DND-41 (cell line): ENCODE results near the gene BMP3.

Source experiments
- ATAC-seq: fragments of 200-7000 bp; cut with Tn5 transposase; 3 replicates; pipeline ENCODE4 v1.9.1; 2021; ENCODE audit warnings: low read depth; ENCODE audit not compliant: insufficient read depth
- DNase-seq: peaks from one replicate; pipeline ENCODE4 v3.0.0-alpha.2; 2020
- H2AFZ ChIP-seq: 2 replicates; pipeline ENCODE4 v1.6.0; 2012; ENCODE audit warnings: low read depth, low read length
- H3K27ac ChIP-seq: 2 replicates; pipeline ENCODE4 v1.5.1; 2012; ENCODE audit warnings: low read length, inconsistent platforms
- H3K27me3 ChIP-seq: fragments of 200-600 bp; sonication (generic); 2 replicates; pipeline ENCODE4 v1.6.0; 2012; ENCODE audit warnings: low read length, mild to moderate bottlenecking, inconsistent platforms; ENCODE audit not compliant: insufficient read depth, poor library complexity
- H3K36me3 ChIP-seq: 2 replicates; pipeline ENCODE4 v1.5.1; 2012; ENCODE audit warnings: low read length, inconsistent platforms; ENCODE audit not compliant: insufficient read depth
- H3K4me1 ChIP-seq: 2 replicates; pipeline ENCODE4 v1.5.1; 2012; ENCODE audit warnings: mild to moderate bottlenecking, low read length; ENCODE audit not compliant: insufficient read depth
- H3K4me2 ChIP-seq: 2 replicates; pipeline ENCODE4 v1.6.0; 2012; ENCODE audit warnings: mild to moderate bottlenecking, moderate library complexity, low read length, inconsistent platforms; ENCODE audit not compliant: insufficient read depth
- H3K4me3 ChIP-seq, 2 experiments: fragments of 200-600 bp in 1 of 2; shearing (Covaris generic) in 1 of 2; 2 replicates each; pipeline ENCODE4 v1.5.1; 2012 to 2016; ENCODE audit warnings: inconsistent platforms in 2 of 2, low read length in 2 of 2, mild to moderate bottlenecking in 2 of 2, low read depth in 1 of 2, moderate library complexity in 1 of 2
- H3K79me2 ChIP-seq: 2 replicates; pipeline ENCODE4 v1.6.0; 2012; ENCODE audit warnings: low read length, inconsistent platforms; ENCODE audit not compliant: insufficient read depth
- H3K9ac ChIP-seq: 2 replicates; pipeline ENCODE4 v1.6.0; 2012; ENCODE audit warnings: low read depth, mild to moderate bottlenecking, inconsistent platforms, low read length, moderate library complexity
- H3K9me3 ChIP-seq: 2 replicates; pipeline ENCODE4 v1.5.1; 2012; ENCODE audit warnings: low read length, moderate library complexity, mild to moderate bottlenecking, inconsistent platforms; ENCODE audit not compliant: insufficient read depth, severe bottlenecking
- H4K20me1 ChIP-seq: 2 replicates; pipeline ENCODE4 v1.6.0; 2012; ENCODE audit warnings: low read length; ENCODE audit not compliant: insufficient read depth
- EZH2 ChIP-seq: IDR thresholded peaks from 3 replicates; pipeline ENCODE4 v1.6.1; 2012; ENCODE audit warnings: borderline replicate concordance, low read depth, mild to moderate bottlenecking, moderate library complexity, low read length, inconsistent platforms; ENCODE audit not compliant: severe bottlenecking
- TF ChIP-seq, protein P1 (sequence below): IDR thresholded peaks from 2 replicates; pipeline ENCODE4 v1.5.1; 2012; ENCODE audit warnings: borderline replicate concordance, low read length, moderate library complexity, mild to moderate bottlenecking; ENCODE audit not compliant: poor library complexity, severe bottlenecking; ENCODE audit errors: extremely low read depth

BMP3 gene

DNA sequence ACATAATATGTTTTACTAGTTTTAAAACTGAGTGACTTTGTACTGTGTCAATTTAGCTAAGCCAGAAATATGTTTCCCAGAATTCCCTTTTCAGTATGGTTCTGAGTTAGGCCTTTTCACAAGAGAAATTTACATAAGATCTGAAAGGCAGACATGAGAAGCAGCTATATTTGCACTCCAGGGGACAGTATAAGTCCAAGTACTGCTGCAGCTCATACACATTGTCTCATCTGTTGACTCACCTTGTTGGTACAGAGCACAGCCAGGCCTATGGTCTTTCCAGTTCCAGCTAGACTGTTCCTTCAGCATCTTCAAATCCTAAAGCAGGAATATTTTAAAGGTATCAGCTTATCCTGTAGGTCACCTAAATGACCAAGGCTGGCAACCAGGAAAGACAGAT lies 53.5 kb downstream of the BMP3 start:
- no peak overlapping the region for H3K9ac ChIP-seq

DNA sequence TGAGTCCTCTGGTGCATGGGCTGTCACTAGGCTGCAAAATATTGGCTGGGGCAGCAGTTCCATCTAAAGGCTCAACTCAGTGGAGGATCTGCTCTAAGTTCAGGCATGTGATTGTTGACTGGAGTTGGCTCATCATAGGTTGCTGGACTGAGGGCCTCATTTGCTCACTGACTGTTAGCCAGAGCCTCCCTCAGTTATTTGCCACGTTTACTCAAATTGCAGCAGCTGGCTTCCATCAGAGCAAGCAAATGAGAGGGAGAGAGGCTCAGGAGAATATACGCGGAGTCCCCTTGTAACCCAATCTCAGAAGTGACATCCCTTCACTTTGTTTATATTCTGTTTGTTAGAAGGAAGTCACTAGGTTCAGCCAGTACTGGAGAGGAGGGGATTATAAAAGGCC lies 54.1 kb downstream of the BMP3 start:
- DNase-seq: no peak
- H3K4me3 ChIP-seq: no peak overlapping the region
- no peak overlapping the region for H3K4me2 ChIP-seq
- no peak for TF ChIP-seq EZH2
- TF ChIP-seq, protein P1, sequence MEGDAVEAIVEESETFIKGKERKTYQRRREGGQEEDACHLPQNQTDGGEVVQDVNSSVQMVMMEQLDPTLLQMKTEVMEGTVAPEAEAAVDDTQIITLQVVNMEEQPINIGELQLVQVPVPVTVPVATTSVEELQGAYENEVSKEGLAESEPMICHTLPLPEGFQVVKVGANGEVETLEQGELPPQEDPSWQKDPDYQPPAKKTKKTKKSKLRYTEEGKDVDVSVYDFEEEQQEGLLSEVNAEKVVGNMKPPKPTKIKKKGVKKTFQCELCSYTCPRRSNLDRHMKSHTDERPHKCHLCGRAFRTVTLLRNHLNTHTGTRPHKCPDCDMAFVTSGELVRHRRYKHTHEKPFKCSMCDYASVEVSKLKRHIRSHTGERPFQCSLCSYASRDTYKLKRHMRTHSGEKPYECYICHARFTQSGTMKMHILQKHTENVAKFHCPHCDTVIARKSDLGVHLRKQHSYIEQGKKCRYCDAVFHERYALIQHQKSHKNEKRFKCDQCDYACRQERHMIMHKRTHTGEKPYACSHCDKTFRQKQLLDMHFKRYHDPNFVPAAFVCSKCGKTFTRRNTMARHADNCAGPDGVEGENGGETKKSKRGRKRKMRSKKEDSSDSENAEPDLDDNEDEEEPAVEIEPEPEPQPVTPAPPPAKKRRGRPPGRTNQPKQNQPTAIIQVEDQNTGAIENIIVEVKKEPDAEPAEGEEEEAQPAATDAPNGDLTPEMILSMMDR: no peak
- no peak for ATAC-seq
- no peaks in the 10 kb centered on the region for H4K20me1 ChIP-seq
- no peaks in the 10 kb centered on the region for H3K9me3 ChIP-seq
- H3K27ac ChIP-seq: no peak overlapping the region
- no peak overlapping the region for H3K9ac ChIP-seq
- no peaks in the 10 kb centered on the region for H3K79me2 ChIP-seq
- no peak overlapping the region for H2AFZ ChIP-seq
- H3K4me1 ChIP-seq: no peaks in the 10 kb centered on the region
- H3K27me3 ChIP-seq: no peaks in the 10 kb centered on the region
- H3K36me3 ChIP-seq: no peaks in the 10 kb centered on the region

More for the DNA sequence above, 53.5 kb downstream of the BMP3 start:
- Histone ChIP-seq H3K36me3 (no peaks in the 10 kb centered on the region), H3K27ac (no peak overlapping the region), H4K20me1 (no peaks in the 10 kb centered on the region), H3K4me3 (no peak overlapping the region), H3K4me1 (no peaks in the 10 kb centered on the region), H3K79me2 (no peaks in the 10 kb centered on the region), H3K4me2 (no peak overlapping the region), H3K9me3 (no peaks in the 10 kb centered on the region), H2AFZ (no peak overlapping the region), H3K27me3 (no peaks in the 10 kb centered on the region)
- no peak for TF ChIP-seq EZH2
- TF ChIP-seq, protein P1: no peak
- ATAC-seq: no peak
- DNase-seq: no peak

DNA sequence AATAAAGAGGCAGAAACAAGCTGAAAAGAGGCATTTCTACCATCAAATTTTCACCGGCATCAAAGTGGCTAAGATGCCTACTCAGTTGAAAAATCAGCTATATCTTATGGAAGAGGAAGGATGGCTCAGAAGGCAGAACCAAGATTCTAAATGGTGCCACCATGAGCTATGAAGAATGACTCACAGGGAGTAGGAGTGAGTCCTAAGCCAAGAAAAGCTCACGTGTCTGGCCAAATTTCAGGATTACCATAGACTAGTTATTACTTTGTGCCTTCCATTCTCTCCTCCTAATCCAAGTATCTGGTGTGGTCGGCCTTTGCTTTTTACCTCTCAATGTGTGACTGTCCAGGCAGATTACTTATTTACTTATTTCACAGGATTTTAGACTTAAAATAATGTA lies 54.8 kb downstream of the BMP3 start:
- no peak for ATAC-seq
- Histone ChIP-seq H3K9me3 (no peaks in the 10 kb centered on the region), H3K79me2 (no peaks in the 10 kb centered on the region), H3K4me1 (no peaks in the 10 kb centered on the region), H3K27ac (no peak overlapping the region), H3K4me3 (no peak overlapping the region), H3K4me2 (no peak overlapping the region), H3K9ac (no peak overlapping the region), H3K27me3 (no peaks in the 10 kb centered on the region), H2AFZ (no peak overlapping the region), H4K20me1 (no peaks in the 10 kb centered on the region), H3K36me3 (no peaks in the 10 kb centered on the region)
- TF ChIP-seq, protein P1: no peak
- no peak for TF ChIP-seq EZH2
- no peak for DNase-seq

DNA sequence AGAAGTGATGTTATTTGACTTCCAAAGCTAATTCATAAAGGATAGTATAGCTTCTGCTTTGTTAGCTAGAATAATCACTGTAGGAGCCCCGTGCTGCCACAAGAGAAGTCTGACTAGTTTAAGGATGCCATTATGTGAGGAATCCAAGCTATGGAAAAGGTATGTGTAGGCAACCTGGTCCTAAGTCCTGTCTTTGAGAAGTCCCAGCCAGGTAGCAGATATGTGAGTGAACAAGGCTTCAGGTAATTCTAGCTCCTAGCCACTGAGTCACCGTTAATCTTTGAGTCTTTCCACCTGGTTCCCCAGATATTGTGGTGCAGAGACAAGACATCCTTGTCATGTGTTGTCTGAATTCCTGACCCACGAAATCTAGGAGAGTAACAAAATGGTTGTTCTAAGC lies 55.5 kb downstream of the BMP3 start:
- Histone ChIP-seq H3K9me3 (no peaks in the 10 kb centered on the region), H3K4me2 (no peak overlapping the region), H3K79me2 (no peaks in the 10 kb centered on the region), H3K9ac (no peak overlapping the region), H2AFZ (no peak overlapping the region), H3K4me3 (no peak overlapping the region), H3K27me3 (no peaks in the 10 kb centered on the region), H4K20me1 (no peaks in the 10 kb centered on the region), H3K36me3 (no peaks in the 10 kb centered on the region), H3K4me1 (no peaks in the 10 kb centered on the region), H3K27ac (no peak overlapping the region)
- DNase-seq: no peak
- TF ChIP-seq EZH2: no peak
- TF ChIP-seq, protein P1: no peak
- ATAC-seq: no peak
